Adrenal gland (tissue), 12 donors: ENCODE data around the gene DIP2C. TPM values are rescaled to one million over a fixed set of nuclear protein-coding genes. Genes with fewer than 3 reads are reported as not detected.

Source experiments
- DNase-seq, 7 donors: peaks; one replicate each; pipeline ENCODE4 v3.0.0-alpha.2; 2019 to 2020
- H3K27ac ChIP-seq, 5 donors: fragments of 200-600 bp; sonication (generic) in 4 of 5; 1 replicate in 3 of 5; 2 replicates in 2 of 5; pipeline versions ENCODE4 v1.5.1 to v1.8.0; 2016 to 2020; ENCODE audit warnings: mild to moderate bottlenecking in 1 of 5
- H3K27me3 ChIP-seq: fragments of 200-600 bp; 2 replicates; pipeline ENCODE4 v1.8.0; 2021
- H3K36me3 ChIP-seq, 2 donors: fragments of 200-600 bp; replicated peaks in 1 of 2; 1 replicate in 1 of 2; 2 replicates in 1 of 2; pipeline versions ENCODE4 v1.5.1 to v1.8.0; 2018 to 2022
- H3K4me1 ChIP-seq, 2 donors: fragments of 200-600 bp; replicated peaks in 1 of 2; 1 replicate in 1 of 2; 2 replicates in 1 of 2; pipeline versions ENCODE4 v1.5.1 to v1.8.0; 2018 to 2021
- H3K4me3 ChIP-seq, 4 donors: fragments of 200-600 bp; sonication (generic) in 3 of 4; one replicate each; pipeline ENCODE4 v1.5.1; 2016 to 2018
- H3K9me3 ChIP-seq, 3 donors: fragments of 200-600 bp; sonication (generic) in 1 of 3; replicated peaks in 1 of 3; 1 replicate in 2 of 3; 2 replicates in 1 of 3; pipeline versions ENCODE4 v1.5.1 to v1.8.0; 2016 to 2021
- POLR2A ChIP-seq, 2 donors: fragments of 450-650 bp; IDR thresholded peaks; one replicate each; pipeline ENCODE4 v1.6.1; 2017; ENCODE audit warnings: antibody characterized with exemption in 2 of 2, mild to moderate bottlenecking in 2 of 2, moderate library complexity in 1 of 2
- WGBS, 4 donors: extraction: QIAGEN DNeasy Blood & Tissue Kit in 2 of 4; methylation state at CpG; one replicate each; pipeline versions ENCODE4 v1.1.5 to v1.1.7; 2013 to 2017; 5-methylcytosine and 5-hydroxymethylcytosine counted together
- intact Hi-C, 2 donors: fragments of 100-400 bp; cut with DNase I; formaldehyde crosslinking; loops; one replicate each; pipeline versions ENCODE4 v1.14.1 to v1.15.0; 2022 to 2023
- polyA plus RNA-seq, 3 donors: library from polyadenylated mRNA; stranded (reverse); fragments of 200-250 nt in 2 of 3; fragments of 350-450 nt in 1 of 3; fragmentation: Illumina TruSeq in 1 of 3; extraction: RNeasy Lipid Tissue Mini Kit (QIAGEN cat#74804) in 1 of 3; gene quantifications; one replicate each; pipeline ENCODE4 v1.2.3, GENCODE V29; 2013 to 2014
- total RNA-seq, 9 donors: library from RNA; depleted of rRNA in 4 of 9; stranded (reverse); fragments of >200 nt in 4 of 9; fragments of 120-200 nt in 1 of 9; fragmentation: NEBNext Ultra II Directional in 1 of 9; extraction: Animal tissue kit (Norgen Biotek cat#: 25700) in 1 of 9; gene quantifications; one replicate each; pipeline versions ENCODE4 v1.1.0 to v1.2.4, GENCODE V29; 2013 to 2023
- TF ChIP-seq, protein P1 (sequence below), 6 experiments: fragments of 450-650 bp in 4 of 6; fragments of 200-600 bp in 2 of 6; sonication (generic) in 1 of 6; IDR thresholded peaks; 1 replicate in 5 of 6; 2 replicates in 1 of 6; pipeline versions ENCODE4 v1.5.1 to v1.8.0; 2016 to 2021; ENCODE audit warnings: antibody characterized with exemption in 6 of 6, mild to moderate bottlenecking in 2 of 6, moderate library complexity in 1 of 6
- donor health status: healthy with polysubstance abuse.
- donor health status: Bipolar disorder and iron deficiency.
- donor health status: DM: yes; HTN: yes; CAD: no.
- donor health status: DM: no; HTN: no; CAD: no.
- donor health status: DM: no; HTN: no; CAD: no.
- donor health status: DM: yes; HTN: yes; CAD: no.

DIP2C gene
- total and polyA plus RNA-seq, 12 donors: 4.8 to 23.9 (median 19.7) TPM

DNA sequence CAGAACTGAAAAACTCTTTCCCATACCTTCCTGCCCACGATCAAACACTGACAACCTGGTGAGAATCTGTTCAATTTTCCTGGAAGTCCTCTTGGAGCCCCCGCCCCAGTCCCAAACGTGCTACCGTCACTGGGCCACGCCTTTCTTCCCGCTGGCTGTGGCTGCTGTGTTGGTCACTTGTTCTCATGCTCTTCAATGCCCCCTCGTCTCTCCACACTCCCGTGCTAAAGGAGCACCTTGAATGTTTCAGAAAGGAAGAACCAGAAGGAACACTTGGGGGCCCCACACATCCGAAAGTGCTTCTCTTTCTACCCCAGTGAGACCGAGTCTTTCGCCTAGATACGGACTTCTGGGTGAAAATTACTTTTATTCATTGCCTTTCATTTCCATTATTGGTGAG is 215.1 kb downstream of the DIP2C start:
- Histone ChIP-seq H3K9me3 (no peaks in the 10 kb centered on the region), H3K4me1 (peaks cover 0 to 5% of the 10 kb centered on the region in 2 donors), H3K36me3 (peaks cover 0 to 10% of the 10 kb centered on the region in 2 donors), H3K27ac (no peak overlapping the region), H3K4me3 (no peak overlapping the region), H3K27me3 (no peaks in the 10 kb centered on the region)
- intact Hi-C loops: no loop called here
- WGBS, 4 donors: 92 to 95% (median 94%) methylated on average over 12 of the region's 12 CpGs
- TF ChIP-seq, protein P1, sequence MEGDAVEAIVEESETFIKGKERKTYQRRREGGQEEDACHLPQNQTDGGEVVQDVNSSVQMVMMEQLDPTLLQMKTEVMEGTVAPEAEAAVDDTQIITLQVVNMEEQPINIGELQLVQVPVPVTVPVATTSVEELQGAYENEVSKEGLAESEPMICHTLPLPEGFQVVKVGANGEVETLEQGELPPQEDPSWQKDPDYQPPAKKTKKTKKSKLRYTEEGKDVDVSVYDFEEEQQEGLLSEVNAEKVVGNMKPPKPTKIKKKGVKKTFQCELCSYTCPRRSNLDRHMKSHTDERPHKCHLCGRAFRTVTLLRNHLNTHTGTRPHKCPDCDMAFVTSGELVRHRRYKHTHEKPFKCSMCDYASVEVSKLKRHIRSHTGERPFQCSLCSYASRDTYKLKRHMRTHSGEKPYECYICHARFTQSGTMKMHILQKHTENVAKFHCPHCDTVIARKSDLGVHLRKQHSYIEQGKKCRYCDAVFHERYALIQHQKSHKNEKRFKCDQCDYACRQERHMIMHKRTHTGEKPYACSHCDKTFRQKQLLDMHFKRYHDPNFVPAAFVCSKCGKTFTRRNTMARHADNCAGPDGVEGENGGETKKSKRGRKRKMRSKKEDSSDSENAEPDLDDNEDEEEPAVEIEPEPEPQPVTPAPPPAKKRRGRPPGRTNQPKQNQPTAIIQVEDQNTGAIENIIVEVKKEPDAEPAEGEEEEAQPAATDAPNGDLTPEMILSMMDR (IDR thresholded peaks at IDR 0.05): no peak
- TF ChIP-seq POLR2A (IDR thresholded peaks at IDR 0.05): no peak
- DNase-seq: no peak

DNA sequence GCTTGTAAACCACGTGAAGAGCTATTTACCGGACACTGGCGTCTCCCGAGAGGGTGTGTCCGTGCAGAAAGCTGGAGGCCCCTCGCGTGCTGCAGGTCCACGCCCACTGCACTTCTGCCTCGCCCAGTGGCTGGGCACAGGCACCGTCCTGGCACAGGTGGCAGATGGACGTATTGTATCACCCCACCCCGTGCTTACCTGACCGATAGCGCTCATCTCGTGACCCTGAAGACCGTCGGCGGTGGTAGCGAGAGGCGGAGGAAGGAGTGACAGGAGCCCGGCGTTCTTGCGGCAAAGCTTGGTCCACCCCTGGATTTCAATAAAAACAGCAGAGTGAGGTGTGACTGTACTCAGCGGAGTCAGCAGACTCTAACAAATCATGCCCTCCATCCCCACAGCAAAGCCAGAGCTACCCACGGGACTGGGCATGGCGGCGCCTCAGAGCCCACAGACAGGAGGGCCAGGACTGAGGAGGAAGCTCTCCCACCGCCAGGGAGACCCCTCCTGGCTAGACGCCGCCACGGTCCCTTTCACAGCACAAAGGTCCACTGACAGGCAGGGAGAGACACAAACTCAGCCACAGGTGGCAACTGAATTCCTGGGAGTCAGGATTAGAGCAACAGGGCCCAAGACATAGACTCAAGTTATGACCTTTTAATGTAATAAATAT is 217.1 kb downstream of the DIP2C start:
- WGBS, 4 donors: 90 to 96% (median 92%) methylated on average over 27 to 31 of the region's 31 CpGs
- intact Hi-C loops: no loop called here

DNA sequence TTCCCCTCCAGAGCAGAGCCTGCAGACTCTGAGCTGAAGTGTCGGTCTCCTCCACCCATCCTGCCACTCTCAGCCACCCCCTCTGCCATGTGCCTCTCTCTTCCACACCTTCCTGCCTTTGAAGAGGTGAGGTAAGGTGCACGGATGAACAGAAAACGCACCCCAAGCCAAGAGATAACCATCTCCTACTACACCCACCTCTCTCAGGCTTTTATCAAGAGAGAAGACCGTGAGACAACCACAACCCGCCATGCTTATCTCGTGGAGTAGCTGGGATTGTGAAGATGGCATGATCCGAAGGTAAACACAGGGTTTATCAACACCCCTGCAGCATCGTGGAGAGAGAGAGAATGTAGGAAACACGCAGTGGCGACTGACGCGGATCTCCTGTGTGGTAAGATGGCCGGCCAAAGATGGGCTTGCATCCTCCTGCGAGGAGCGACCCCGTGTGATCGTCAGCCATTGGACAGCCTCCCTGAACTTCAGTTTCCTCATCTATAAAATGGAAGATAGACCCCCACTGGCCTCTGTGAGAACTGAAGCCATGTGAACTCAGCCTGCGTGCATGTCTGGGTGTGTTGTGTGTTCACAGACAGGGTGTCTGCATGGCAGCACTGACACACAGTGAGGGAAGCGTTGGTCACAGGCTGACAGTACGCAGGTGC is 219.0 kb downstream of the DIP2C start:
- no peaks in the 10 kb centered on the region for H3K9me3 ChIP-seq
- H3K4me1 ChIP-seq: no peaks in the 10 kb centered on the region
- no peak overlapping the region for H3K27ac ChIP-seq
- peak in 2 of 7 donors; percentile 14 to 44 for DNase-seq
- H3K36me3 ChIP-seq: peaks cover 0 to 10% of the 10 kb centered on the region in 2 donors
- intact Hi-C loops: no loop called here
- no peak overlapping the region for H3K4me3 ChIP-seq
- WGBS, 4 donors: 91 to 95% (median 94%) methylated on average over 19 to 20 of the region's 20 CpGs
- no peaks in the 10 kb centered on the region for H3K27me3 ChIP-seq
- no peak for TF ChIP-seq POLR2A (IDR thresholded peaks at IDR 0.05)
- TF ChIP-seq, protein P1 (IDR thresholded peaks at IDR 0.05): no peak

More for the DNA sequence above, 217.1 kb downstream of the DIP2C start:
- peak in 2 of 7 donors; percentile 13 to 47 for DNase-seq
- Histone ChIP-seq H3K27ac (no peak overlapping the region), H3K36me3 (peaks cover 0 to 10% of the 10 kb centered on the region in 2 donors), H3K4me1 (peaks cover 0 to 5% of the 10 kb centered on the region in 2 donors), H3K27me3 (no peaks in the 10 kb centered on the region), H3K4me3 (no peak overlapping the region), H3K9me3 (no peaks in the 10 kb centered on the region)
- TF ChIP-seq, protein P1 (IDR thresholded peaks at IDR 0.05): no peak
- no peak for TF ChIP-seq POLR2A (IDR thresholded peaks at IDR 0.05)

DNA sequence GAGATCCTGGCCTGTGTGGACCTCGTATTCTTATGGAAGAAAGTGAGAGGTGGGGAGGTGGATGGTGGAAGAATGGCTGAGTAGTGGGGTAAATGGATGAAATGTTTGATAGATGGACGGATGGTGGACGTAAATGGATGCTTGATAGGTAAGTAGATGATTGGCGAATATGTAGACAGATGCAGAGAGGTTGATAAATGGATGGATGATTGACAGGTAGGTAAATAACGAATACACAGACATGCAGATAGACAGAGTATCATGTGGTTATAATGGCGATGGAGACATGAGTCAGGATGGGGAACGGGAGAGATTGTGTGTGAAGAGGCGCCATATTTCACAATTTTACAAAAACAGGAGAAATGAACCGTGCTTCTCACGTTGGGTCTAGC is 219.5 kb downstream of the DIP2C start:
- intact Hi-C loops: no loop called here
- Histone ChIP-seq H3K36me3 (peaks cover 0 to 10% of the 10 kb centered on the region in 2 donors), H3K27me3 (no peaks in the 10 kb centered on the region), H3K27ac (no peak overlapping the region), H3K9me3 (no peaks in the 10 kb centered on the region), H3K4me1 (no peaks in the 10 kb centered on the region), H3K4me3 (no peak overlapping the region)
- TF ChIP-seq POLR2A (IDR thresholded peaks at IDR 0.05): no peak
- TF ChIP-seq, protein P1 (IDR thresholded peaks at IDR 0.05): no peak
- WGBS, 4 donors: 92 to 93% (median 92%) methylated on average over 10 of the region's 10 CpGs
- DNase-seq: peak in 1 of 7 donors; percentile 5
